Keratinocyte (primary cell): Measurements from ENCODE around the gene ADO. TPM values are rescaled to one million over a fixed set of nuclear protein-coding genes. Genes with fewer than 3 reads are reported as not detected.

ENCODE experiments used
- DNase-seq: peaks from one replicate; pipeline ENCODE4 v3.0.0-alpha.2; 2011; ENCODE audit warnings: low read depth, missing footprints, low spot score
- FAIRE-seq: peaks from 2 replicates; lab custom pipeline; 2011; peaks lifted over from hg19 to GRCh38; lab: Jason Lieb, UNC
- H2AFZ ChIP-seq: 2 replicates; pipeline ENCODE4 v1.6.0; 2012; ENCODE audit warnings: low read length, control low read depth, inconsistent platforms; ENCODE audit not compliant: control insufficient read depth
- H3K27ac ChIP-seq: 2 replicates; pipeline ENCODE4 v1.5.1; 2011; ENCODE audit warnings: low read length; ENCODE audit not compliant: control insufficient read depth, insufficient read depth
- H3K27me3 ChIP-seq: 3 replicates; pipeline ENCODE4 v1.6.0; 2011; ENCODE audit warnings: low read length; ENCODE audit not compliant: control insufficient read depth, insufficient read depth; ENCODE audit errors: extremely low read depth
- H3K36me3 ChIP-seq, 2 experiments: 2 replicates in 1 of 2; 3 replicates in 1 of 2; pipeline ENCODE4 v1.5.1; 2011; ENCODE audit warnings: low read length in 2 of 2, mild to moderate bottlenecking in 1 of 2; ENCODE audit not compliant: control insufficient read depth in 2 of 2, insufficient read depth in 2 of 2; ENCODE audit errors: extremely low read depth in 1 of 2
- H3K4me1 ChIP-seq: 3 replicates; pipeline ENCODE4 v1.5.1; 2011; ENCODE audit warnings: low read length; ENCODE audit not compliant: control insufficient read depth, insufficient read depth; ENCODE audit errors: extremely low read depth
- H3K4me2 ChIP-seq: 3 replicates; pipeline ENCODE4 v1.6.0; 2011; ENCODE audit warnings: low read depth, low read length; ENCODE audit not compliant: control insufficient read depth, insufficient read depth; ENCODE audit errors: extremely low read depth
- H3K4me3 ChIP-seq, 3 experiments: fragments of 200-600 bp in 1 of 3; sonication (generic) in 1 of 3; 2 replicates in 2 of 3; 3 replicates in 1 of 3; pipeline ENCODE4 v1.5.1; 2011 to 2016; ENCODE audit warnings: low read length in 3 of 3, mild to moderate bottlenecking in 3 of 3, control low read depth in 2 of 3, inconsistent platforms in 1 of 3, low read depth in 1 of 3, mixed read lengths in 1 of 3, mixed run types in 1 of 3, moderate library complexity in 1 of 3; ENCODE audit not compliant: control insufficient read depth in 2 of 3, insufficient read depth in 2 of 3; ENCODE audit errors: extremely low read depth in 1 of 3
- H3K79me2 ChIP-seq: 2 replicates; pipeline ENCODE4 v1.6.0; 2012; ENCODE audit warnings: low read length; ENCODE audit not compliant: control insufficient read depth, insufficient read depth
- H3K9ac ChIP-seq: 3 replicates; pipeline ENCODE4 v1.6.0; 2011; ENCODE audit warnings: low read length; ENCODE audit not compliant: control insufficient read depth, insufficient read depth; ENCODE audit errors: extremely low read depth
- H3K9me1 ChIP-seq: 3 replicates; pipeline ENCODE4 v1.6.0; 2011; ENCODE audit warnings: low read length; ENCODE audit not compliant: control insufficient read depth, insufficient read depth; ENCODE audit errors: extremely low read depth
- H3K9me3 ChIP-seq: 2 replicates; pipeline ENCODE4 v1.5.1; 2012; ENCODE audit warnings: low read depth, low read length; ENCODE audit not compliant: control insufficient read depth
- H4K20me1 ChIP-seq: 3 replicates; pipeline ENCODE4 v1.6.0; 2011; ENCODE audit warnings: low read length; ENCODE audit not compliant: control insufficient read depth, insufficient read depth; ENCODE audit errors: extremely low read depth
- CTCF ChIP-seq, 3 experiments: IDR thresholded peaks in 1 of 3; conservative IDR thresholded peaks in 1 of 3; optimal IDR thresholded peaks in 1 of 3; 2 replicates in 2 of 3; 3 replicates in 1 of 3; pipeline versions ENCODE3 to v1.5.1; 2011; ENCODE audit warnings: low read length in 3 of 3, mild to moderate bottlenecking in 3 of 3, moderate library complexity in 2 of 3, control low read depth in 1 of 3, inconsistent platforms in 1 of 3; ENCODE audit not compliant: insufficient read depth in 2 of 3; ENCODE audit errors: extremely low read depth in 1 of 3
- EZH2 ChIP-seq: IDR thresholded peaks from one replicate; pipeline ENCODE4 v1.6.1; 2012; ENCODE audit warnings: inconsistent platforms, mild to moderate bottlenecking, low read length, moderate library complexity
- dilution Hi-C: fragments of 300-500 bp; cut with MboI; formaldehyde crosslinking; loops from one replicate; pipeline ENCODE4 v1.7.0; 2020; ENCODE audit warnings: low sequenced_read_pairs; ENCODE audit not compliant: extremely low pct_ligation_motif_present
- polyA plus RNA-seq, 5 experiments: library from polyadenylated mRNA; depleted of rRNA in 3 of 5; stranded (reverse) in 3 of 5; stranded (forward) in 1 of 5; unstranded in 1 of 5; fragments of >200 nt; gene quantifications; 1 replicate in 1 of 5; 2 replicates in 3 of 5; 3 replicates in 1 of 5; pipeline versions ENCODE4 v1.2.1 to v1.2.3, GENCODE V29; 2011 to 2012; ENCODE audit warnings: missing spikeins in 2 of 5, low read depth in 1 of 5, low replicate concordance in 1 of 5

ADO gene
- polyA plus RNA-seq, 1 donor (not counting 4 experiments of a cell fraction or from before 2014, with no cell fraction given): 16.5 TPM

- H2AFZ ChIP-seq: no peak overlapping the region
- FAIRE-seq (no peak), DNase-seq (no peak)
- H3K4me3 ChIP-seq: no peak overlapping the region
- H3K36me3 ChIP-seq: no peaks in the 10 kb centered on the region
- peaks cover 4% of the 10 kb centered on the region for H3K27me3 ChIP-seq
- H4K20me1 ChIP-seq: no peaks in the 10 kb centered on the region
- H3K79me2 ChIP-seq: no peaks in the 10 kb centered on the region
- H3K4me2 ChIP-seq: no peak overlapping the region
- H3K27ac ChIP-seq: no peak overlapping the region
- H3K9me1 ChIP-seq: no peaks in the 10 kb centered on the region
- no peak overlapping the region for H3K9ac ChIP-seq
- TF ChIP-seq EZH2 (no peak), CTCF (optimal IDR thresholded peaks at IDR 0.05 in 1 of 3, IDR thresholded peaks at IDR 0.05 in 1 of 3, conservative IDR thresholded peaks at IDR 0.05 in 1 of 3; ENCODE audit: extremely low read depth in 1 of 3, insufficient read depth in 2 of 3, low read length in 3 of 3) (peak; percentile 53 to 72 (median 70))
- H3K4me1 ChIP-seq: no peaks in the 10 kb centered on the region
- no peaks in the 10 kb centered on the region for H3K9me3 ChIP-seq
- dilution Hi-C loops: no loop called here
These were observed 46.9 kb downstream of the ADO start for GRCh38 chr10:62851442-62851841.

- dilution Hi-C loops: no loop called here
- H3K4me1 ChIP-seq: no peaks in the 10 kb centered on the region
- FAIRE-seq: no peak
- H4K20me1 ChIP-seq: no peaks in the 10 kb centered on the region
- no peak overlapping the region for H3K4me3 ChIP-seq
- TF ChIP-seq CTCF (optimal IDR thresholded peaks at IDR 0.05 in 1 of 3, IDR thresholded peaks at IDR 0.05 in 1 of 3, conservative IDR thresholded peaks at IDR 0.05 in 1 of 3; ENCODE audit: extremely low read depth in 1 of 3, insufficient read depth in 2 of 3, low read length in 3 of 3) (no peak), EZH2 (no peak)
- H2AFZ ChIP-seq: no peak overlapping the region
- no peaks in the 10 kb centered on the region for H3K9me3 ChIP-seq
- H3K27me3 ChIP-seq: peaks cover 4% of the 10 kb centered on the region
- no peaks in the 10 kb centered on the region for H3K9me1 ChIP-seq
- H3K9ac ChIP-seq: no peak overlapping the region
- no peak overlapping the region for H3K4me2 ChIP-seq
- no peak for DNase-seq
- no peaks in the 10 kb centered on the region for H3K36me3 ChIP-seq
- no peak overlapping the region for H3K27ac ChIP-seq
- no peaks in the 10 kb centered on the region for H3K79me2 ChIP-seq
These were observed 48.6 kb downstream of the ADO start for GRCh38 chr10:62852961-62853702.
